HG03135 (cell line): ENCODE measurements around the gene PHF23.
A peak's percentile ranks its signal among the peaks of the same experiment; 100 is the strongest.

Source experiments
- ATAC-seq: cut with Tn5 transposase; IDR thresholded peaks from one replicate; pipeline ENCODE4 v1.9.1; 2021; ENCODE audit warnings: mild to moderate bottlenecking, moderate library complexity; ENCODE audit not compliant: unreplicated experiment

The PHF23 gene

DNA sequence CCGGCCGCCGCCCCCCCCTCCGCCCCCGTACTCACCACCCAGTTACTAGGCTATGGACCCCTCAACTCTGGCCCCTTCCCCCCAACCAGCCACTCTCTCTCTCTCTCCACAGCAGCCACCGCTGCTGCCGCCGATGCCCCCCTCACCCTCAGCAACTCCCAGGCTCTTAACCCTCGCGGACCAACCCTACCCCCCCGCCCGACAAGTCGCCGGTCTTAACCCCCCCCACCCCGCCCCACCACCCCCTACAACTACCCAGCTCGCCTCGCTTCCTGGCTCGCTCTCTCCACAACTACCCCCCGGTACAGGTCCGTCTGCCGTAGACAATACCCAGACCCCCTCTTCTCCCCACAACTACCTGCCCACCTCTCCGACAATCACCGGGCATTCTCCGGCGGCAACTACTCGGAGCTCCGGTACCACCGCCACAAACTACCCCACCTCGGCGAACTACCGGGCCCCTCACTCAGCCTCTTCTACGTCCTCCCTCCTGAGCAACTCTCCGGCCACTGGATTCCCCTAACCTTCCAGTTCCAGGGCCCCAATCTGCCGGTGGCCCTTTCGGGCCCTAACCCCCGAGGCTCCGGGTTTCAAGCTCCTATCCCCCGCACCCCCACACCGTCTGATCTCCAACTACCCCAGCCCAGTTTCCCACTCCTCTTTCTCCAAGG lies 702 bp downstream of the PHF23 start:
- ATAC-seq = no peak

DNA sequence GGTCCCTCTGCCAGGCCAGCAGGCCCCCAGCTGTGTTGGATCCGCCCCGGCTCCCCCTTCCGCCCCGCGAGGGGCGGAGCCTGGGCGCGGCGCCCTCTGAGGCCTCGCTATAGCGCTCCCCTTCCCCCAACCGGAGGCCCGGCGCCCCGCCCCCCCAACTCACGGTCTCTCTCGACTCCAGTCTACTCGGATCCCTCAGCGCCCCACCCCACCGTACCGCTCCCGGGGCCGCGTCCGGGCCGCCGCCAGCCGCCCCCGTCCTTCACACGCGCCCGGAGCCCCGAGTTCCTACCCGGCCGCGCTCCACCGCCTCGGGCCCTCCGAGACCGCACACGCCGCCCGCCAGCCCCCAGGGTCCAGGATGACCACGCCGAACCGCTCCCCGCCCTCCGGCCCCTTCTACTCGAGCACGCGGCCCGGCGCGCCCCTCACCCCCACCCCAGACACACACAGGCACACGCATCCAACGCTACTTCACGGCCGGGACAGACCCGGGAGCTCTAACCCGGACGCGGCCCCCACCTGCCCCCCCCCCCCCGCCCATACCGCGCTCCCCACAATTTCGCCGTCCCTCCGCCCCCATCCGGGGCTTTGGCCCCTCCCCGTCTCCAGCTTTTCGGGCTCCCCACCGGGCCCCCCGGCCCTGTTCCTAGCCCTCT lies 1.4 kb downstream of the PHF23 start:
- no peak for ATAC-seq

DNA sequence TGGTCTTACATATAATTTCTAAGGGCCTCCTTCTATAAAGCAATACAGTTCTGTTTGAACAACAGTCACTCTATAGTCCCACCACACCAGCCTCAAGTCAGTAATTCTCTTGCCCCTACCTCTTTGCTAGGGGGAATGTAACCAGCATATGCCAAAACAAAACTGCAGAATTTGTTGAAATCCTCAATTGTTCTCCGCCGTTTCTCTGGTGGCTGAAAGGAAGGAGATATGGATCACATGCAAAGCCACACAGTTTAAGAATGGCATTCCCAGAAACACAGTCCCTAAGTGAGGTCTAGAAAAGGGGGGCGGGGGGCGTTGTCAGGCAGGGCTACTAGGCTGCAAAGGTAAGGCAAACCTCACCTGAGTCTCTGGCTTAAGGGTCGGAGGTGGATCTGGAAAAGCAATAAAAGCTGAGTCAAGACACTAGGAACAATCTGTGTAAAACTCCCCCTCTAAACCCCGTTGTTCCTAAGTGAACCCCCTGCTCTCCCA lies 1.9 kb downstream of the PHF23 start:
- no peak for ATAC-seq

DNA sequence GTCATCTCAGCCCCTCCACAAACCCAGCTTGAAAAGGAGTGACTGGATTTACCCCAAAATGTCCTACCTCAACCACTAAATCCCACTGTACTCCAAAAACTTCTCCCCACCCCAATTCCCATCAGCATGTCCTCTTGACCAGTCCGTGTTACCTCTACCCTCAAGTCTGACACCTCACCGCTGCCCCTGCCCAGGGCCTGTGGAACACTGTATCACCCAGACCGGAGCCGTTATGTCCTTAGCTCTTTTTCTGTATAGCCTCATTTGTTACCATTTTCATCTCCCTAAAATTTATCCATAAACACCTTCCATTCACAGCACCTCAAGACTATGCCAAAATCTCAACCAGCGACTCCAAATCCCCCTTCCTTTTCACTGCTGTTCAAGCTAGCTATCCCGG lies 2.4 kb downstream of the PHF23 start:
- ATAC-seq = no peak

DNA sequence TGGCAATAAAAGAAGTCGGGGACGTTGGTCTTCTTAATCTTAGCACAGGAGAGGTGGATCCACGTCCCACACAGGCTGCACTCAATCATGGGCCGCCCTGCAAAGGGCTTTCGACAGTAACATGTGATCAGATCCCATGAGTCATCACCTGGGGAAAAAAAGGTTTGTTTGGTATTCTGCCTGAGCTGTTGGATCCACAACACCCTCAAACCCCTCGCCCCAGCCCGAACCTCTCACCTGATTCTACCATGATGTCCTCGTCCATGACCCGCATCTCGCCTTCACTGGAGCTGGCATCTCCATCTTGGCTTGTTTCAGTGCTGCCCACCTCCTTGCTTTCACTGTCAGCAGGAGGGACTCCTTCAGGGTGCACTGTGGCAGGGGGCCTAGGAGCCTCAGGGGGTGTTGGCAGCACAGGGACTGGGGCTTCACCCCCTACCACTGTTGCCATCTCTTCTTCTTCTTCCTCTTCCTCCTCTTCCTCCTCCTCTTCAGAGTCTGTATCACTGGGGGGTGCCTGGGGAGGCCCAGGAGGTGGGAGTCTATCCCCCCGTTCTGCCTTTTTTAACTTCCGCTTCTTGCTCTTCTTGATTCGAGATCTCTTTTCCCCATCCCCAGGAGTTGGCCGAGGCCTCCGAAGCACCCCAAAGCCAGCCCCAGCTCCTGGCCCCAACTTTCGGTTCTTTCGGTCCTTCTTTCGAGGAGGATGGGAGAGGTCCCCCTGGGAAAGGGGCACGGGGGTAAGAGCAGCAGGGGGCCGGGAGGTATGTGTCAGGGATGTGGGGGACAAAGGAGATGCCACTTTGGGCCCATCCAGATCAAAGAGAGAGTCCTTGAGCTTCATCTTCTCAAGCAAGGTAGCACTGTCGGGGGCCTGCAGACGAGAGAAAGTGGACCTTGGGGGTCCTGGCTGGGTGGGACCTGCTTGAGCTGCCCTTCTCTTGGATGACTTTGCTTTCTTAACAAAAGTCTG lies 3.3 kb downstream of the PHF23 start:
- ATAC-seq = no peak

DNA sequence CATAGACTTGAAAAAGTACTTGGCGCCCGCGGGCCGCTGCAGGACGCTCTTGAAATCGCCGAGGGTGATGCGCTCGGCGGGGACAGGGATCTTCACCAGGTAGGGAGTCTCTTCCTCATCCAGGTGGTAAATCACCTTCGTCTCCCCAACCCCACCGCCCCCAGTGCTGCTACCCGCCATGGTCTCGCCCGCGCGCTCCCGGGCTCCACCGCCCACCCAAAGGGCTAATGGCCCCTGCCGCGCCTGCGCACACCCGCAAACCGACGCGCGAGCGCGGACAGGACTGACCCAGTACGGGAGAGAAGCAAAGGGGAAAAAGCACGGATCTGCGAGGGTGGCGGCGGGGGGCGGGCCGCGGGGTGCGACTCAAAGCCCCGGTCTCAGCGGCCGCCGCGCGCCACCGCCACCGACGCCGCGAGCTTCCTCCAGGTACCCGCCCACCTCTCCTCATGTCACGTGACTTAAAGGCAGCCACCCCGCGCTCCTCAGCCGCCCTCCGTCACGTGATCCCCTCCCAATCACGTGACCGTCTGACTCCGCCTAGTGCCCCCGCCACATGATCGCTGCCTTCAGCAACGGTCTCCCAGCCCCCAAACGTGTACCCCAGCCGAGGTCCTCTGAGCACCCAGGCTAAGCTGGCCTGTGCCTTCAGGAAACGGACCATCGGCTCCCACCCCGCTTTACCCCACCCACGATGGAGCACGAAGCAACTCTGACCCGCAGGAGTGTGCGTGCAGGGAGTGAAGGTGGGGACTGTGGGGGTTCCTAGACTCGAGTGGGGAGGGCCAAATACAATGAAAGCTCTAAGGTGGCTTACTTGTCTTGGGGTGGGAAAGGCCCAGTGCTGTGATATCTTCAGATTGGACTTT lies 4.9 kb downstream of the PHF23 start, which contains the start of gene DVL2:
Gene DVL2, minus strand, starts transcription at position 435 of the 869 bp plus-strand sequence. Its CDS starts 255 bp downstream, at position 180.
- ATAC-seq = peak; percentile 48

DNA sequence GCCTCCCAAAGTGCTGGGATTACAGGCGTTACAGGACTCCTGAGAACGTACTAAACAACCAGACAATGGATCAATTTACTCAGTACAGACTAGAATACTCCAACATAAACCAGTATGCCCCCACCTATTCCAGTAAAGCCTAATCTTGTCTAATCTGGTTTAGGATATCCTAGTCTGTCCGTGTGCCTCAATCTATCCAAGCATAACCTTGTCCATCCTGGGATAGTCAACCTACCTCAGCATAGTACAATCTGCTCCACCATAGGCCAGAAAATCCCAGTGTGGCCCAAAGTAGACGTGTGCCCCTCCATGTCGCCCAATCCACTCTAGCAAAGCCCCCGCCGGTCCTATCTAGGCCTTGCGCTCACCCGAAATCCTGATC lies 5.6 kb downstream of the PHF23 start:
- peak; percentile 5 for ATAC-seq

DNA sequence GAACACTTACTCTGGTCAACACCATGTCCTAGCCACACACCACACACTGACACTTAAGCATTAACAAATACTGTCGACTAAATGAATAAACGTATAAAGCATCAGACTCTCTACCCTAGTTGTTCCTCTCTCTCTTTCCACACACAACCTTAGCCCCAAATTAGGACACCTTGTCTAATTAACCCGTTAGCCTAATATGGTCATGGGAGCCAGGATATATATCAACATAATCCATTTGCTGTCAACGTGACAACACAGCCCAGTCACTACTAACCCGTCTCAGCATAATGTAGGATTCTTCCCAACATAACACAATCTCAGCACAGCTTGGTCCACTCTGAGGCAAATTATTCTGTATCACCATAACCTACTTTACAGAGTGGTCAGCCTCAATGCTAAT lies 7.1 kb downstream of the PHF23 start:
- ATAC-seq = no peak

DNA sequence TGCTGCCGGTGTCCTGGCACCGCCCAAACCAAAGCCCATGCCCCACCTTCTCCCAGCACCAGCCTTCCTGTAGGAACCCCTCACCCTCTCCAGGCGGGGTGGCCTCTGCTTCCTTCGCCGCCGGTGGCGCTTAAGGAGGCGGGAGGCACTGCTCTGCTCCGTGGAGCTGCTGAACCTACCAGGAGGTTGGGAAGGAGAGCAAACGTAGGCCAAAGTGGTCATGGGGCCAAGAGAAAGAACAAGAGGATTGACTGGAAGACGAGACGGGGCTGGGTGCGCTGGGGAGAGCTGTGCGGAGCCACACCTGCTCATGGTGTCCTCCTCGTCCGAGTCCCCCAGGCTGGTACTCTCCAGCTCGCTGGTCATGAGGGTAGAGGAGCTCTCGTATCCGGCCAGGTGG lies 9.8 kb downstream of the PHF23 start:
- no peak for ATAC-seq

DNA sequence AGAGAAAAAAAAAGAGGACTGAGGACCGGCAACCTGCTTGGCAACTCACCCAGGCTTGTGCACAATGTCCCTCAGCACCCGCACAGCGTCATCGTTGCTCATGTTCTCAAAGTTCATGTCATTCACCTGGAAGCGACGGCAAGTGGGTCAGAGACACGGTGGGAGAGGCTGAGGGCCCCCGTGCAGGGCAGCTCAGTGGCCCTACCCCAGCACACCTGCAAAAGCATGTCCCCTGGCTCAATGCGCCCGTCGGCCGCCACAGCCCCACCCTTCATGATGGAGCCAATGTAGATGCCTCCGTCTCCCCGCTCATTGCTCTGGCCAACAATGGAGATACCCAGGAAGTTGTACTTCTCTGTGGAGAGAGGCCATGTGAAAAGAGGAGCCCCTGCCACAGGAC lies 10.3 kb downstream of the PHF23 start:
- ATAC-seq = no peak

DNA sequence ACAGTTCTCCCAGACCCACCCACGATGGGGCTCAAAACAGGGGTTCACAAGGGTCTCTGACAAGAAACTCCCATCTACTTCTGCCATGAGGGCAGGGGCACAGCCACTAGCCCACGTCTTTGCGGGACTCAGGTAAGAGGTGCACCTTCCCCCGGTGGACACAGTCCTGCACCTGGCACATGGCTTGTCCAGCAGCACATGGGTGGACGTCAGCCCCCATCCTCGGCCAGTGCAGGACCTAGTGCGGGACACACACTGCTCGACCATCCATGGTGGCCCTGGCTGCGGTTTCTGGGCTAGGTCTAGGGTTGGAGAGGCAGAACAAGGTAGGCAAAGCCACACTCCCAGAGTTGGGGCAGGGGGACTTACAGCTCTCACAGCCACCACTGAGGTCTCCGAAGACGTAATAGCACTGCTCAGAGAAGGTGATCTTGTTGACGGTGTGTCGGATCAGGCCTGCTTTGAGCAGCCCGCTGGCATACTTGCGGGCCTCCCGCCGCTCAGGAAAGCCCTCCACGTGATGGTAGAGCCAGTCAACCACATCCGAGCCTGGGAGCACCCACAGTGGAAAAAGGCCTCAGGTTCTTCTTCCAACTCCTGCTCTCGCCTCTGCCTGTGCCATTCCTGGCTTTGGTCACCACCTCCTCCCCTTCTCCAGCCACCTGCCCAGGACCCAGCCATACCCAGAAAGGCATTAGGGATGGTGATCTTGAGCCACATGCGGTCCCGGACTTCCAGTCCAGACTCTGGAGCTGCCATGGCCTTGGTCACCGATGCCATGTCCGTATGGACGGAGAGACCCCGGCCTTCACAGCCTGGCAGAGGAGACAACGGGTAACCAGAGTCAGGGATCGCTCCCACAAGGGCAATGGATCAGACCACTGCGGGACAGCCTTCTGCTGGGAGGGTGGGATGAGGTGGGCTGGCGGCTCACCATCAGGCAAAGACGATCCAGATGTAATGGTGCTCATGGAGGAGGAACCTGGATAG lies 12.2 kb downstream of the PHF23 start:
- no peak for ATAC-seq

DNA sequence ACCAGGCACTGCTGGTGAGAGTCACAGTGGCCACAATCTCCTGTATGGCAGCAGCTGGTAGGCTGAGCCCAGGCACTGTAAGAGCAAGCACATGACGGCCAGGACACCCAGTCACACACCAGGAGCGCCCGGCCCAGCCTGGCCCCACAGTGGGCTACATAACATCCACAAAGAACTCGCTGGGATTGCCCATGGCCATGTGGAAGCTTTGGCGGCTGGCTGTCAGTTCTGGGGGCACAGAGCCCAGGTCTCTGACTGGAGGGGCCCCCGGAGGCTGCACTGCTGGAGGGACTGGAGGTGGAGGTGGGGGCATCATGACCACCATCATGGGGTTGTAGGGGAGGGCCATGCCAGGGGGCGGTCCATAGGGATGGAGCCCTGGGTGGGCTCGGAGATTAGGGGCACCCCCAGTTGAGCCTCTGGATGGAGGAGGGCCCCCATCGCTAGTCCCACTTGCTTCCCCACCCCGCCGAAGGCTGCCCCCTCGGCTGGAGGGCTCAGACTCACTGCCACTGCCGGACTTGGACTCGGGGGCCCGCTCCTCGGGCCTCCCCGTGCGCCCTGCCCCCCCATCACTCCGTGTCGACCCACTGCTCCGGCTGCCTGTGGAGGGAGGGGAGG lies 13.4 kb downstream of the PHF23 start:
- ATAC-seq = no peak

DNA sequence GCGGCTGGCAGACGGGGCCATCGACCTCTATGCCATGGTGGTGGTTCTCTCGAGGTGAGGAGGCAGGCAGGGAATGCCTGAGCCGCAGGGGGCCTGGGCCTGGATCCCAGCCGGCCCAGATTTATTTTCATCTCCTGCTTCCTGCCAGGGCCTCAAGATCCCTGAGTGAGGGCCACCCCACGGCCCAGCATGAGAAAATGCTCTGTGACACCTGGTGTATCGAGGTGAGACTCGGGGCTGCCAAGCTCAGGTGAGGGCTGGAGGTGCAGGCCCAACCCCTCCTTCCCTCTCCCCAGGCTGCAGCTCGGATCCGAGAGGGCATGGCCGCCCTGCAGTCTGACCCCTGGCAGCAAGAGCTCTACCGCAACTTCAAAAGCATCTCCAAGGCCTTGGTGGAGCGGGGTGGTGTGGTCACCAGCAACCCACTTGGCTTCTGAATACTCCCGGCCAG lies 14.6 kb downstream of the PHF23 start:
- no peak for ATAC-seq

DNA sequence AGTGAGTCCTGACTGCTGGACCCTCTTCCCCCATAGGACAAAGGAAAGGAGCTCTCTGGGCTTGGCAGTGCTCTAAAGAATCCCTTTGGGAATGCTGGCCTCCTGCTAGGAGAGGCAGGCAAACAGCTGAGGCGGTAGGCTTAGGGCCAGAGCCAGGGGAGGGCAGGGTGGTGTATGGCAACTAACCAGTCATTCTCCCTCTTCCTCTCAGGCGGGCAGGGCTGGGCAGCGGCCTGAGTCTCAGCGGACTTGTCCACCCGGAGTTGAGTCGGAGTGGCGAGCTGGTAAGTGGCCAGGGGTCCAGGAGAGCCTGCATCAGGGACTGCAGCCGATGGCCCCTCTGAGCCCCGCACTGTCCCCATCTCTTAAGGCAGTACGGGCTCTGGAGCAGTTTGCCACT lies 15.1 kb downstream of the PHF23 start:
- ATAC-seq = no peak

DNA sequence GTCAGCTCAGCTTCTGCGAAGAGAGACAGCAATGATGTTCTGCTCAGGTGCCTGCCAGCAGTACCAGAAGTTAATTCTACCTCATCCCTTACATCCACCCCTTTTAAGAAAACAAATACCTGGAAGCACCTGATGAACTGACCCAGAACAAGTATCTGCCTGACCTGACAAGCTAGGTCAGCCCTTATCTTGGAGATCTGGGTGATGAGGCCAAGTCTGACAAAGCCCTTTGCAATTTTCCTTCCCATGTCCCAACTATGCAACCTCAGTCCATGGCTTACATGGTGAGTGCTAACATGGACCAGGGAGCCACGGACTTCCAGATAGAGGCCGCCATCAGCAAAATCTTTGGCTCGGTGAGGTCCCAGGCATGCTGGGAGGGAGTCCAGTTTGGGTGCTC lies 15.9 kb downstream of the PHF23 start:
- ATAC-seq = no peak

DNA sequence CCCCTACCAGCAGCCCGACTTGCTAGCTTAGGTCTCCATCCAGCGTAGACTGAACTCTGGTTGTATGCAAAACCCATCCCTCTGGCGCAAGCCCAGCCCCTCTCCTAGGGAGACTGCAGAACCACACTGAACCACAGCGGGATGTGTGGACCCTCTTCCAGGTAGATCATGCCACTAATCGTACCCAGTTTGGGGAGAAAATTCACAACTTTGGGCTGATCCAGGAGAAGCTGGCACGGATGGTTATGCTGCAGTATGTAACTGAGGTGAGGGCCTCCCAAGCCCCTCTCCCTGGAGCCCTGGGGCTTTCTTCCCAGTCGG lies 16.3 kb downstream of the PHF23 start:
- no peak for ATAC-seq

DNA sequence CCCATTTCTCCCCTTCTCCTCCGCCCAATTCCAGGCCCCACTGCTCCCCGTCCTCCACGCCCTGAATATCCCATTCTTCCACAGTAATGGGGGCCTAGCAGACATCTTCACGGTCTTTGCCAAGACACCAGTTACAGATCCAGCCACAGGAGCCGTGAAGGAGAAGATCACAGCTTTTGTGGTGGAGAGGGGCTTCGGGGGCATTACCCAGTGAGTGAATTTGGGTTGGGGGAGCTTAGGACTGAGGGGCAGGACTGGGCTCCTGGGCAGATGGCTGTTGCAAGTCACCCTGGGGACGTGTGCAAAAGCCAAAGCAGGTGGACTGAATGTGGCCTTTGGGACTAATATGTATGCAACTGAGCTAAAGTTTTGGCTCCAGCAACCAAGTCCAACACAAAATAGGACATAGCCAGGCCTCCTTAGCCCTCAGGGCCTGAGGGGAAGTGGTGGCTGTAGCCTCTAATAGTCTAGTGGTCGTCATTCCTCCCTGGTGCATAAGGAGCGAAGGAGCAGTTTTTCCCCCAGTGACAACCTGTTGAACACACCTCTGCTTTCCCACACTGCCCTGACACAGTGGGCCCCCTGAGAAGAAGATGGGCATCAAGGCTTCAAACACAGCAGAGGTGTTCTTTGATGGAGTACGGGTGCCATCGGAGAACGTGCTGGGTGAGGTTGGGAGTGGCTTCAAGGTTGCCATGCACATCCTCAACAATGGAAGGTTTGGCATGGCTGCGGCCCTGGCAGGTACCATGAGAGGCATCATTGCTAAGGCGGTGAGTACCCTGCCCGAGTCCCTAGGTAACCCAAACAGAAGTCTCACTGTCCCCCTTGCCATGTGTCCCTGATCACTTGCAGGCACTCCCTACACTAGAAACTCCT lies 16.9 kb downstream of the PHF23 start:
- ATAC-seq = no peak
